H1 (cell line): Measurements from ENCODE around the gene DDX56.

ENCODE experiments used
- JUN ChIP-seq: IDR thresholded peaks from 2 replicates; pipeline ENCODE4 v1.6.1; 2011; ENCODE audit warnings: low read depth, mild to moderate bottlenecking, improper control_type of control experiment, low read length
- JUND ChIP-seq: IDR thresholded peaks from 2 replicates; pipeline ENCODE4 v1.6.1; 2011; ENCODE audit warnings: mild to moderate bottlenecking, improper control_type of control experiment, low read length
- KDM4A ChIP-seq: IDR thresholded peaks from one replicate; pipeline ENCODE4 v1.7.1; 2012; ENCODE audit warnings: low read depth, mild to moderate bottlenecking, moderate library complexity, low read length, inconsistent platforms; ENCODE audit not compliant: severe bottlenecking
- POLR2A ChIP-seq, 2 experiments: IDR thresholded peaks; 1 replicate in 1 of 2; 2 replicates in 1 of 2; pipeline ENCODE4 v1.6.1; 2011; ENCODE audit warnings: low read depth in 2 of 2, low read length in 2 of 2, mild to moderate bottlenecking in 2 of 2; ENCODE audit errors: control extremely low read depth in 1 of 2
- POLR2AphosphoS5 ChIP-seq: IDR thresholded peaks from 2 replicates; pipeline ENCODE4 v1.6.1; 2011; ENCODE audit warnings: low read depth, low read length
- TF ChIP-seq, protein P1 (sequence below), 3 experiments: IDR thresholded peaks; 1 replicate in 2 of 3; 2 replicates in 1 of 3; pipeline versions ENCODE4 v1.5.1 to v1.6.1; 2011; ENCODE audit warnings: low read length in 3 of 3, mild to moderate bottlenecking in 3 of 3, inconsistent platforms in 2 of 3, low read depth in 1 of 3, moderate library complexity in 1 of 3; ENCODE audit not compliant: insufficient read depth in 1 of 3; ENCODE audit errors: control extremely low read depth in 1 of 3

GRCh38 chr7:44557485-44557884 lies 16.2 kb downstream of the DDX56 start:
- TF ChIP-seq, protein P1, sequence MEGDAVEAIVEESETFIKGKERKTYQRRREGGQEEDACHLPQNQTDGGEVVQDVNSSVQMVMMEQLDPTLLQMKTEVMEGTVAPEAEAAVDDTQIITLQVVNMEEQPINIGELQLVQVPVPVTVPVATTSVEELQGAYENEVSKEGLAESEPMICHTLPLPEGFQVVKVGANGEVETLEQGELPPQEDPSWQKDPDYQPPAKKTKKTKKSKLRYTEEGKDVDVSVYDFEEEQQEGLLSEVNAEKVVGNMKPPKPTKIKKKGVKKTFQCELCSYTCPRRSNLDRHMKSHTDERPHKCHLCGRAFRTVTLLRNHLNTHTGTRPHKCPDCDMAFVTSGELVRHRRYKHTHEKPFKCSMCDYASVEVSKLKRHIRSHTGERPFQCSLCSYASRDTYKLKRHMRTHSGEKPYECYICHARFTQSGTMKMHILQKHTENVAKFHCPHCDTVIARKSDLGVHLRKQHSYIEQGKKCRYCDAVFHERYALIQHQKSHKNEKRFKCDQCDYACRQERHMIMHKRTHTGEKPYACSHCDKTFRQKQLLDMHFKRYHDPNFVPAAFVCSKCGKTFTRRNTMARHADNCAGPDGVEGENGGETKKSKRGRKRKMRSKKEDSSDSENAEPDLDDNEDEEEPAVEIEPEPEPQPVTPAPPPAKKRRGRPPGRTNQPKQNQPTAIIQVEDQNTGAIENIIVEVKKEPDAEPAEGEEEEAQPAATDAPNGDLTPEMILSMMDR (IDR thresholded peaks at IDR 0.05; ENCODE audit: control extremely low read depth in 1 of 3, insufficient read depth in 1 of 3, low read depth in 1 of 3, low read length in 3 of 3) = no peak
- TF ChIP-seq POLR2A (IDR thresholded peaks at IDR 0.05; ENCODE audit: control extremely low read depth in 1 of 2, low read depth in 2 of 2, low read length in 2 of 2) (no peak), POLR2AphosphoS5 (no peak), KDM4A (no peak), JUND (no peak), JUN (no peak)
